Measurements from ENCODE around the gene WDR77. TPM values are rescaled to one million over a fixed set of nuclear protein-coding genes. Genes with fewer than 3 reads are reported as not detected.

The WDR77 gene
- total and polyA plus RNA-seq, 9 of the 15 experiments (the other 6 are each of a cell fraction or from before 2014, with no cell fraction given), result 20.6 to 160 (median 75.3) TPM

DNA sequence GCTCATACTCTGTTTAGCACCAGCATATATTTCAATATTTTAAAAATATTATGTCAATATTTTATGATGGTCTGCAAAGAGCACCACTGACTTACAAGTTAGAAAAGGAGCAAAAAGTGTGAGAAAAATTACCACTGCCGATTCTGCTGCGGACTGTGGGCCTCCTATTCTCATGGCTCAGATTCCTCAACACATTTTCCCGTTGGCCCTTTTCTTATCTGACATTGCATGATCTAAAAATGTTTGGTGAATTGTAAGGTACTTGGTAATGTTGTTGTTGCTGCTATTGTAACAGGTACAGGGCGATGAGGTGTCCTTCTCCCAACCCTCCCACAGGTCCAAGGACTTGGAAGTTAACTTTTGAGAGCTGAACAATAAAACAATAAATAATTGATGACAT is 25.5 kb upstream of the WDR77 start:
- no peak for ATAC-seq
- CTCF ChIA-PET (ENCODE audit: low intra/inter-chr PET ratio), result no interaction called here
- no TSS peak for BruUV-seq (replicated peaks)
- Histone ChIP-seq H3K9ac (ENCODE audit: insufficient read depth in 1 of 2, low read depth in 2 of 2, low read length in 2 of 2) (no peak overlapping the region), H3K79me2 (ENCODE audit: control insufficient read depth, insufficient read depth, low read length) (no peaks in the 10 kb centered on the region), H3K27me3 (ENCODE audit: control insufficient read depth in 2 of 2, insufficient read depth in 2 of 2, low read length in 2 of 2) (no peaks in the 10 kb centered on the region), H3K4me1 (replicated peaks in 1 of 2; ENCODE audit: control insufficient read depth in 2 of 2, insufficient read depth in 2 of 2, low read length in 2 of 2) (peaks cover 0 to 14% of the 10 kb centered on the region in 2 experiments; a peak in 3 of 5 replicates), H3K36me3 (ENCODE audit: control insufficient read depth, insufficient read depth, low read length) (peaks cover 16% of the 10 kb centered on the region; the same call in 2 of the 3 replicates), H3K9me1 (ENCODE audit: control insufficient read depth, insufficient read depth, low read length) (no peaks in the 10 kb centered on the region), H3K27ac (ENCODE audit: extremely low read depth, low read depth, low read length) (no peak overlapping the region), H3K9me3 (replicated peaks; ENCODE audit: control insufficient read depth, insufficient read depth, low read depth, low read length) (no peaks in the 10 kb centered on the region), H2AFZ (ENCODE audit: low read depth, low read length) (no peak overlapping the region), H3K4me2 (ENCODE audit: insufficient read depth, low read length) (no peak overlapping the region), H4K20me1 (replicated peaks; ENCODE audit: control insufficient read depth, insufficient read depth, low read length) (no peaks in the 10 kb centered on the region; the same call in 1 of the 2 replicates), H3K4me3 (no peak overlapping the region)
- in situ Hi-C loops (cut with MboI), result no loop called here
- 52% methylated on average over 4 of the region's 4 CpGs for WGBS (ENCODE audit: insufficient coverage, low coverage, missing lambda C conversion rate)
- no peak for FAIRE-seq
- POLR2A ChIA-PET, result interaction anchor here (0.8 to 1.0 kb wide), 2 partner anchors 10 to 21 kb away, joined by 3 read pairs; no protein-coding TSS in a partner anchor
- TF ChIP-seq ZNF696 (CRISPR knock-in tag; conservative IDR thresholded peaks at IDR 0.05) (no peak), ZEB2 (IDR thresholded peaks at IDR 0.05) (no peak)
- no peak for DNase-seq (ENCODE audit: extremely low read depth in 1 of 4, low spot score in 3 of 4)
- intact Hi-C loops (cut with micrococcal nuclease), result no loop called here

DNA sequence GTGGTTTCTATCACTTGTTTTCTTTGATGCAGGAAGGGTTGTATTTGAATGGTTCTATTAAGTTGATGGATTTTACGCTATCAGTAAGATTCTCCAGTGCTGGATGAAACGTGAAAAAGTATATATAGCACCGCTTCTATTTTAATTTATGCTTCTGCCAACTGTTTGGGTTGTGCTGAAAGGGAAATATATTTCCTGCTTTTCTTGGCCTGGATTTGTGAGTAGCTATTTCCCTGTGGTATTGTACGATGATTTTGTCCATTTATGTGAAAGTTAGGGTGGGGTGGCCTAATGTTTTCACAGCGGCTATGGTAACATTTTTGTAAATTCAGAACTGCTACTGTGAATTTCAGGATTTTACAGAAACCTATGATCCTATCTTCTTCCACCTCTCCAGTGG is 25.1 kb upstream of the WDR77 start:
- in situ Hi-C loops (cut with MboI), result no loop called here
- no peak overlapping the region for H2AFZ ChIP-seq (ENCODE audit: low read depth, low read length)
- ATAC-seq, result no peak

More for the DNA sequence above, 25.1 kb upstream of the WDR77 start:
- TF ChIP-seq PML (IDR thresholded peaks at IDR 0.05; ENCODE audit: low read length), result no peak
- TF ChIP-seq, protein P1, sequence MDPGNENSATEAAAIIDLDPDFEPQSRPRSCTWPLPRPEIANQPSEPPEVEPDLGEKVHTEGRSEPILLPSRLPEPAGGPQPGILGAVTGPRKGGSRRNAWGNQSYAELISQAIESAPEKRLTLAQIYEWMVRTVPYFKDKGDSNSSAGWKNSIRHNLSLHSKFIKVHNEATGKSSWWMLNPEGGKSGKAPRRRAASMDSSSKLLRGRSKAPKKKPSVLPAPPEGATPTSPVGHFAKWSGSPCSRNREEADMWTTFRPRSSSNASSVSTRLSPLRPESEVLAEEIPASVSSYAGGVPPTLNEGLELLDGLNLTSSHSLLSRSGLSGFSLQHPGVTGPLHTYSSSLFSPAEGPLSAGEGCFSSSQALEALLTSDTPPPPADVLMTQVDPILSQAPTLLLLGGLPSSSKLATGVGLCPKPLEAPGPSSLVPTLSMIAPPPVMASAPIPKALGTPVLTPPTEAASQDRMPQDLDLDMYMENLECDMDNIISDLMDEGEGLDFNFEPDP (CRISPR knock-in tag; IDR thresholded peaks at IDR 0.05), result no peak
- no peak for TF ChIP-seq TAF7 (tag; IDR thresholded peaks at IDR 0.05)
- intact Hi-C loops (cut with micrococcal nuclease), result no loop called here
- Histone ChIP-seq H3K27ac (ENCODE audit: extremely low read depth, low read depth, low read length) (no peak overlapping the region), H3K9me1 (ENCODE audit: control insufficient read depth, insufficient read depth, low read length) (no peaks in the 10 kb centered on the region), H4K20me1 (replicated peaks; ENCODE audit: control insufficient read depth, insufficient read depth, low read length) (no peaks in the 10 kb centered on the region; the same call in 1 of the 2 replicates), H3K9me3 (replicated peaks; ENCODE audit: control insufficient read depth, insufficient read depth, low read depth, low read length) (no peaks in the 10 kb centered on the region), H3K4me3 (no peak overlapping the region), H3K27me3 (ENCODE audit: control insufficient read depth in 2 of 2, insufficient read depth in 2 of 2, low read length in 2 of 2) (no peaks in the 10 kb centered on the region), H3K79me2 (ENCODE audit: control insufficient read depth, insufficient read depth, low read length) (no peaks in the 10 kb centered on the region), H3K4me2 (ENCODE audit: insufficient read depth, low read length) (no peak overlapping the region), H3K36me3 (ENCODE audit: control insufficient read depth, insufficient read depth, low read length) (peaks cover 19% of the 10 kb centered on the region; the same call in 2 of the 3 replicates), H3K4me1 (replicated peaks in 1 of 2; ENCODE audit: control insufficient read depth in 2 of 2, insufficient read depth in 2 of 2, low read length in 2 of 2) (peaks cover 0 to 14% of the 10 kb centered on the region in 2 experiments; a peak in 3 of 5 replicates), H3K9ac (ENCODE audit: insufficient read depth in 1 of 2, low read depth in 2 of 2, low read length in 2 of 2) (no peak overlapping the region)
- POLR2A ChIA-PET, result interaction anchor here (0.8 to 1.0 kb wide), 2 partner anchors 10 to 20 kb away, joined by 3 read pairs; no protein-coding TSS in a partner anchor
- FAIRE-seq (no peak), DNase-seq (ENCODE audit: extremely low read depth in 1 of 4, low spot score in 3 of 4) (no peak)
- CTCF ChIA-PET (ENCODE audit: low intra/inter-chr PET ratio), result no interaction called here
- 84% methylated on average over 5 of the region's 5 CpGs for WGBS (ENCODE audit: insufficient coverage, low coverage, missing lambda C conversion rate)
- BruUV-seq (replicated peaks), result no TSS peak
